HepG2 (cell line): ENCODE measurements around the gene UPF3B. TPM values are rescaled to one million over a fixed set of nuclear protein-coding genes. Genes with fewer than 3 reads are reported as not detected.

Experiments used
- ARNTL ChIP-seq: sonication (generic); formaldehyde crosslinking; IDR thresholded peaks from 2 replicates; pipeline ENCODE4 v1.4.0; 2020; ENCODE audit warnings: mild to moderate bottlenecking, missing genetic modification reagents
- ATF1 ChIP-seq: IDR thresholded peaks from 2 replicates; pipeline ENCODE4 v1.6.1; 2016; ENCODE audit warnings: mild to moderate bottlenecking, control low read depth
- ELF1 ChIP-seq: sonication (generic); formaldehyde crosslinking; IDR thresholded peaks from 2 replicates; pipeline ENCODE4 v1.4.0; 2020; ENCODE audit warnings: missing genetic modification reagents
- FOSL2 ChIP-seq: sonication (generic); formaldehyde crosslinking; IDR thresholded peaks from 2 replicates; pipeline ENCODE4 v1.4.0; 2020; ENCODE audit warnings: missing genetic modification reagents
- KDM5B ChIP-seq: sonication (generic); formaldehyde crosslinking; IDR thresholded peaks from 2 replicates; pipeline ENCODE4 v1.4.0; 2020; ENCODE audit warnings: missing genetic modification reagents, mild to moderate bottlenecking, borderline replicate concordance
- KLF6 ChIP-seq: IDR thresholded peaks from 2 replicates; pipeline ENCODE4 v1.8.0; 2016; ENCODE audit warnings: missing biosample characterization, missing genetic modification reagents
- MLLT10 ChIP-seq: sonication (generic); formaldehyde crosslinking; IDR thresholded peaks from 2 replicates; pipeline ENCODE4 v1.4.0; 2020; ENCODE audit warnings: missing genetic modification reagents
- NCOA1 ChIP-seq: sonication (generic); formaldehyde crosslinking; IDR thresholded peaks from 2 replicates; pipeline ENCODE4 v1.9.0; 2021; ENCODE audit warnings: missing genetic modification reagents
- NR2F6 ChIP-seq, 2 experiments: IDR thresholded peaks; 2 replicates each; pipeline ENCODE4 v1.6.1; 2016; ENCODE audit warnings: antibody characterized with exemption in 1 of 2, mild to moderate bottlenecking in 1 of 2
- PAF1 ChIP-seq: IDR thresholded peaks from 2 replicates; pipeline ENCODE4 v1.6.1; 2016; ENCODE audit warnings: missing genetic modification reagents, missing compliant biosample characterization
- PHF21A ChIP-seq: sonication (generic); formaldehyde crosslinking; IDR thresholded peaks from 2 replicates; pipeline ENCODE4 v1.5.0; 2020; ENCODE audit warnings: mild to moderate bottlenecking, missing genetic modification reagents
- PHF8 ChIP-seq: sonication (generic); formaldehyde crosslinking; IDR thresholded peaks from 2 replicates; pipeline ENCODE4 v1.5.0; 2020; ENCODE audit warnings: missing genetic modification reagents
- RAD21 ChIP-seq: fragments of 450-650 bp; formaldehyde crosslinking; IDR thresholded peaks from 2 replicates; pipeline ENCODE4 v1.5.0; 2020; ENCODE audit warnings: mild to moderate bottlenecking
- SCMH1 ChIP-seq: sonication (generic); formaldehyde crosslinking; IDR thresholded peaks from 2 replicates; pipeline ENCODE4 v1.9.0; 2021; ENCODE audit warnings: missing genetic modification reagents, mild to moderate bottlenecking, borderline replicate concordance
- SETDB1 ChIP-seq: sonication (generic); formaldehyde crosslinking; IDR thresholded peaks from 2 replicates; pipeline ENCODE4 v1.5.1; 2020; ENCODE audit warnings: missing genetic modification reagents, mild to moderate bottlenecking, borderline replicate concordance
- STAG1 ChIP-seq: sonication (generic); formaldehyde crosslinking; IDR thresholded peaks from 2 replicates; pipeline ENCODE4 v1.4.0; 2020; ENCODE audit warnings: missing genetic modification reagents
- TGIF2 ChIP-seq: IDR thresholded peaks from 2 replicates; pipeline ENCODE4 v1.6.1; 2016; ENCODE audit warnings: control low read depth, missing compliant biosample characterization
- ZC3H4 ChIP-seq: sonication (generic); formaldehyde crosslinking; IDR thresholded peaks from 2 replicates; pipeline ENCODE4 v1.4.0; 2020; ENCODE audit warnings: missing genetic modification reagents, borderline replicate concordance
- ZMAT3 ChIP-seq: sonication (generic); formaldehyde crosslinking; conservative IDR thresholded peaks from 2 replicates; pipeline ENCODE4 v1.7.0; 2021; ENCODE audit warnings: missing genetic modification reagents
- ZNF207 ChIP-seq: fragments of 450-650 bp; IDR thresholded peaks from 2 replicates; pipeline ENCODE4 v1.6.1; 2016; ENCODE audit warnings: antibody characterized with exemption, borderline replicate concordance
- ZNF230 ChIP-seq: sonication (generic); formaldehyde crosslinking; IDR thresholded peaks from 2 replicates; pipeline ENCODE4 v1.4.0; 2020; ENCODE audit warnings: mild to moderate bottlenecking, missing genetic modification reagents
- ZNF264 ChIP-seq: sonication (generic); formaldehyde crosslinking; IDR thresholded peaks from 2 replicates; pipeline ENCODE4 v1.4.0; 2020; ENCODE audit warnings: missing genetic modification reagents
- ZNF296 ChIP-seq: sonication (generic); formaldehyde crosslinking; conservative IDR thresholded peaks from 2 replicates; pipeline ENCODE4 v1.5.0; 2020; ENCODE audit warnings: mild to moderate bottlenecking, missing genetic modification reagents
- ZNF431 ChIP-seq: sonication (generic); formaldehyde crosslinking; IDR thresholded peaks from 2 replicates; pipeline ENCODE4 v1.9.0; 2022; ENCODE audit warnings: missing genetic modification reagents, low read depth, mild to moderate bottlenecking, borderline replicate concordance
- polyA plus RNA-seq, 8 experiments: library from polyadenylated mRNA; depleted of rRNA in 3 of 8; stranded (reverse) in 7 of 8; unstranded in 1 of 8; fragments of >200 nt; fragmentation: Illumina TruSeq in 4 of 8; extraction: Trizol in 4 of 8; gene quantifications; 2 replicates each; pipeline versions ENCODE4 v1.2.1 to v1.2.3, GENCODE V29; 2011 to 2016; ENCODE audit warnings: low read depth in 4 of 8, missing spikeins in 1 of 8, mixed read lengths in 1 of 8; ENCODE audit not compliant: insufficient read depth in 1 of 8
- total RNA-seq, 5 experiments: library from RNA; depleted of rRNA; stranded (reverse); fragments of >200 nt; fragmentation: Illumina TruSeq; extraction: Trizol; gene quantifications; 2 replicates each; pipeline ENCODE4 v1.2.3, GENCODE V29; 2016; ENCODE audit warnings: low read depth in 1 of 5
- TF ChIP-seq, protein P1 (sequence below): sonication (generic); formaldehyde crosslinking; IDR thresholded peaks from 2 replicates; pipeline ENCODE4 v1.4.0; 2020; ENCODE audit warnings: mild to moderate bottlenecking, missing genetic modification reagents
- TF ChIP-seq, protein P2 (sequence below), 2 experiments: sonication (generic) in 1 of 2; formaldehyde crosslinking in 1 of 2; IDR thresholded peaks; 2 replicates each; pipeline versions ENCODE4 v1.4.0 to v1.6.1; 2018 to 2020; ENCODE audit warnings: missing genetic modification reagents in 2 of 2, borderline replicate concordance in 1 of 2, low read depth in 1 of 2, mild to moderate bottlenecking in 1 of 2, missing biosample characterization in 1 of 2
- TF ChIP-seq, protein P3 (sequence below): sonication (generic); formaldehyde crosslinking; IDR thresholded peaks from 2 replicates; pipeline ENCODE4 v1.4.0; 2020; ENCODE audit warnings: missing genetic modification reagents, mild to moderate bottlenecking, borderline replicate concordance

The UPF3B gene
- total and polyA plus RNA-seq, 2 of the 13 experiments (the other 11 are each of a cell fraction or from before 2014, with no cell fraction given) = 5.2 to 7.2 TPM

DNA sequence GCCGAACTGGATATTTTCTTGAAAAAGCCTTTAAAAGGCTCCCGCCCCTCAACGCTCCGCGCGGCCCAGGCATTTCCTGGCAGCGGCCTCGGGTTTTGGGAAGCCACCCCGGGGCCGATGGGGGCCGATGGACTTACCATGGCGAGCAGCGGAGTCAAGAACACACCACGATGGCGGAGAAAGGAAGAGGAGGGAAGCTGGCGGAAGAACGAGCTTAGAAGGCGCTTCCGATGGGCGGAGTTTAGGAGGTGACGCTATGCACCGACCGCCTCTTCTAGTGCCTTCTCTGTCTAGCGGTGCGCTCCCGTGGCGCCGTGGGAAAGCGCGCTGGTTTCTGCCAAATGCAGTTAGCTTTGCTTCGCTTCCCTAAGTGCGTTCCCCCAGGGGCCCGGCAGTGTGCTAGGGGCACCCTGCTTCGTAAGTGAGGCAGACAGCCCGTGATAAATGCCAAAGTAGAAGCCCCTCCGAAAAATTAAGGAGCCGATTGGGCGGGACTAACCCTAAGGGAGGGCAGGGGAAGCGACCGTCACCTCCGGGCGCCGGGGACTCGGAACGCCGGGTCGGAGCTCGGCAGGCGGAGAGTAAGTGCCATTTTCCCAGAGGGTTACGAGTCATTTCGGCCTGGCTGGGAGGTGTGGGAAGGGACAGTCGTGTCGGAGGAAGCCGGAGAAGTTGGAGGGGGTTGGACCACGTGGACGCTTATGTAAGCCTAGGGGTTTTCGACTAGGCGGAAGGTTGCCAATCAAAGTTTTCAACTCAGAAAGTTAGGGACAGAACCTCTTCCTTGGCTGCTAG lies 61.1 kb downstream of the UPF3B start, which contains the start of gene RPL39 (continued):
- TF ChIP-seq RAD21 (peak; percentile 5; the same call in 1 of the 2 replicates), ARNTL (peak; percentile 42; the same call in 1 of the 2 replicates), KLF6 (no peak), NCOA1 (CRISPR knock-in tag) (no peak), ZNF230 (peak; percentile 31; the same call in 1 of the 2 replicates), FOSL2 (CRISPR knock-in tag) (peak; percentile 2; the same call in 1 of the 2 replicates), PHF21A (CRISPR knock-in tag) (peak; percentile 24; the same call in 1 of the 2 replicates), ZC3H4 (CRISPR knock-in tag) (no peak), ATF1 (peak; percentile 53; the same call in 1 of the 2 replicates), TGIF2 (CRISPR knock-in tag) (peak; percentile 23; the same call in 1 of the 2 replicates), SCMH1 (CRISPR knock-in tag) (no peak), PAF1 (CRISPR knock-in tag) (no peak), ZNF431 (no peak), ELF1 (CRISPR knock-in tag) (peak; percentile 69; the same call in 1 of the 2 replicates), STAG1 (CRISPR knock-in tag) (0 out of 2 replicates have a peak, but pooled peaks have one; percentile 7), KDM5B (CRISPR knock-in tag) (no peak; the same call in 1 of the 2 replicates), SETDB1 (CRISPR knock-in tag) (no peak), ZNF296 (CRISPR knock-in tag) (no peak), ZNF264 (CRISPR knock-in tag) (no peak), ZNF207 (no peak), MLLT10 (CRISPR knock-in tag) (no peak), NR2F6 (IDR thresholded peaks at IDR 0.05) (no peak), NR2F6 (CRISPR knock-in tag; IDR thresholded peaks at IDR 0.05) (no peak), ZMAT3 (CRISPR knock-in tag) (no peak), PHF8 (CRISPR knock-in tag) (peak; percentile 77)
- TF ChIP-seq, protein P1, sequence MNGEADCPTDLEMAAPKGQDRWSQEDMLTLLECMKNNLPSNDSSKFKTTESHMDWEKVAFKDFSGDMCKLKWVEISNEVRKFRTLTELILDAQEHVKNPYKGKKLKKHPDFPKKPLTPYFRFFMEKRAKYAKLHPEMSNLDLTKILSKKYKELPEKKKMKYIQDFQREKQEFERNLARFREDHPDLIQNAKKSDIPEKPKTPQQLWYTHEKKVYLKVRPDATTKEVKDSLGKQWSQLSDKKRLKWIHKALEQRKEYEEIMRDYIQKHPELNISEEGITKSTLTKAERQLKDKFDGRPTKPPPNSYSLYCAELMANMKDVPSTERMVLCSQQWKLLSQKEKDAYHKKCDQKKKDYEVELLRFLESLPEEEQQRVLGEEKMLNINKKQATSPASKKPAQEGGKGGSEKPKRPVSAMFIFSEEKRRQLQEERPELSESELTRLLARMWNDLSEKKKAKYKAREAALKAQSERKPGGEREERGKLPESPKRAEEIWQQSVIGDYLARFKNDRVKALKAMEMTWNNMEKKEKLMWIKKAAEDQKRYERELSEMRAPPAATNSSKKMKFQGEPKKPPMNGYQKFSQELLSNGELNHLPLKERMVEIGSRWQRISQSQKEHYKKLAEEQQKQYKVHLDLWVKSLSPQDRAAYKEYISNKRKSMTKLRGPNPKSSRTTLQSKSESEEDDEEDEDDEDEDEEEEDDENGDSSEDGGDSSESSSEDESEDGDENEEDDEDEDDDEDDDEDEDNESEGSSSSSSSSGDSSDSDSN = peak; percentile 67
- TF ChIP-seq, protein P2, sequence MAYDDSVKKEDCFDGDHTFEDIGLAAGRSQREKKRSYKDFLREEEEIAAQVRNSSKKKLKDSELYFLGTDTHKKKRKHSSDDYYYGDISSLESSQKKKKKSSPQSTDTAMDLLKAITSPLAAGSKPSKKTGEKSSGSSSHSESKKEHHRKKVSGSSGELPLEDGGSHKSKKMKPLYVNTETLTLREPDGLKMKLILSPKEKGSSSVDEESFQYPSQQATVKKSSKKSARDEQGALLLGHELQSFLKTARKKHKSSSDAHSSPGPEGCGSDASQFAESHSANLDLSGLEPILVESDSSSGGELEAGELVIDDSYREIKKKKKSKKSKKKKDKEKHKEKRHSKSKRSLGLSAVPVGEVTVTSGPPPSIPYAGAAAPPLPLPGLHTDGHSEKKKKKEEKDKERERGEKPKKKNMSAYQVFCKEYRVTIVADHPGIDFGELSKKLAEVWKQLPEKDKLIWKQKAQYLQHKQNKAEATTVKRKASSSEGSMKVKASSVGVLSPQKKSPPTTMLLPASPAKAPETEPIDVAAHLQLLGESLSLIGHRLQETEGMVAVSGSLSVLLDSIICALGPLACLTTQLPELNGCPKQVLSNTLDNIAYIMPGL (CRISPR knock-in tag; IDR thresholded peaks at IDR 0.05; ENCODE audit: borderline replicate concordance in 1 of 2, low read depth in 1 of 2) = peak; percentile 41 to 48; a peak in 3 of 4 replicates
- TF ChIP-seq, protein P3, sequence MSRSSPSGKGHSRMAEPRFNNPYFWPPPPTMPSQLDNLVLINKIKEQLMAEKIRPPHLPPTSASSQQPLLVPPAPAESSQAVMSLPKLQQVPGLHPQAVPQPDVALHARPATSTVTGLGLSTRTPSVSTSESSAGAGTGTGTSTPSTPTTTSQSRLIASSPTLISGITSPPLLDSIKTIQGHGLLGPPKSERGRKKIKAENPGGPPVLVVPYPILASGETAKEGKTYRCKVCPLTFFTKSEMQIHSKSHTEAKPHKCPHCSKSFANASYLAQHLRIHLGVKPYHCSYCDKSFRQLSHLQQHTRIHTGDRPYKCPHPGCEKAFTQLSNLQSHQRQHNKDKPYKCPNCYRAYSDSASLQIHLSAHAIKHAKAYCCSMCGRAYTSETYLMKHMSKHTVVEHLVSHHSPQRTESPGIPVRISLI (CRISPR knock-in tag) = no peak
